Neural cell (in vitro differentiated cells): ENCODE measurements around the gene CHPF2. TPM values are rescaled to one million over a fixed set of nuclear protein-coding genes. Genes with fewer than 3 reads are reported as not detected.
A peak's percentile ranks its signal among the peaks of the same experiment; 100 is the strongest.

Source experiments
- H2AFZ ChIP-seq: fragments of 200-600, 300-800 bp; sonication (generic), shearing (Covaris generic); 2 replicates; pipeline ENCODE4 v1.6.0; 2014; ENCODE audit warnings: low read depth, mild to moderate bottlenecking, antibody characterized with exemption, low read length, moderate library complexity
- H3F3A ChIP-seq: fragments of 200-600 bp; shearing (Covaris generic); 2 replicates; pipeline ENCODE4 v1.6.1; 2016; ENCODE audit warnings: mild to moderate bottlenecking, moderate library complexity, mixed read lengths, antibody characterized with exemption, low read length; ENCODE audit not compliant: insufficient read depth, poor library complexity, severe bottlenecking
- H3K27ac ChIP-seq: fragments of 200-600, 300-800 bp; sonication (generic), shearing (Covaris generic); 2 replicates; pipeline ENCODE4 v1.5.1; 2014; ENCODE audit warnings: mild to moderate bottlenecking, low read length, moderate library complexity
- H3K27me3 ChIP-seq: fragments of 300-800, 200-600 bp; sonication (generic), shearing (Covaris generic); 2 replicates; pipeline ENCODE4 v1.6.0; 2014; ENCODE audit warnings: mild to moderate bottlenecking, low read depth, low read length, moderate library complexity; ENCODE audit not compliant: insufficient read depth
- H3K36me3 ChIP-seq: fragments of 300-800, 200-600 bp; sonication (generic), shearing (Covaris generic); 2 replicates; pipeline ENCODE4 v1.5.1; 2014; ENCODE audit warnings: mild to moderate bottlenecking, antibody characterized with exemption, low read length, moderate library complexity; ENCODE audit not compliant: insufficient read depth
- H3K4me2 ChIP-seq: fragments of 300-800, 200-600 bp; sonication (generic), shearing (Covaris generic); 2 replicates; pipeline ENCODE4 v1.6.0; 2014; ENCODE audit warnings: mild to moderate bottlenecking, low read length
- H3K4me3 ChIP-seq: fragments of 300-800, 200-600 bp; sonication (generic), shearing (Covaris generic); 2 replicates; pipeline ENCODE4 v1.5.1; 2014; ENCODE audit warnings: mild to moderate bottlenecking, low read length, moderate library complexity
- H3K79me2 ChIP-seq: fragments of 200-600 bp; shearing (Covaris generic); replicated peaks from 2 replicates; pipeline ENCODE4 v1.6.0; 2014; ENCODE audit warnings: mild to moderate bottlenecking, low read length, moderate library complexity; ENCODE audit not compliant: insufficient read depth
- H3K9ac ChIP-seq: fragments of 300-800, 200-600 bp; sonication (generic), shearing (Covaris generic); 2 replicates; pipeline ENCODE4 v1.6.1; 2016; ENCODE audit warnings: mild to moderate bottlenecking, low read length, mixed read lengths
- H3K9me2 ChIP-seq: fragments of 200-600 bp; shearing (Covaris generic); 2 replicates; pipeline ENCODE4 v1.6.1; 2016; ENCODE audit warnings: mild to moderate bottlenecking, low read length, mixed read lengths; ENCODE audit not compliant: insufficient read depth
- H3K9me3 ChIP-seq: fragments of 200-600, 300-800 bp; sonication (generic), shearing (Covaris generic); 2 replicates; pipeline ENCODE4 v1.6.1; 2016; ENCODE audit warnings: mild to moderate bottlenecking, mixed run types, low read length, moderate library complexity, mixed read lengths
- H4K20me1 ChIP-seq: fragments of 200-600 bp; shearing (Covaris generic); 2 replicates; pipeline ENCODE4 v1.6.1; 2016; ENCODE audit warnings: mild to moderate bottlenecking, mixed run types; ENCODE audit not compliant: insufficient read depth
- CTCF ChIP-seq: fragments of 450-650 bp; IDR thresholded peaks from 2 replicates; pipeline ENCODE4 v1.5.1; 2014; ENCODE audit warnings: antibody characterized with exemption, mild to moderate bottlenecking, moderate library complexity; ENCODE audit not compliant: poor library complexity, severe bottlenecking
- EP300 ChIP-seq: fragments of 450-650 bp; conservative IDR thresholded peaks from 2 replicates; pipeline ENCODE4 v1.6.1; 2014; ENCODE audit warnings: antibody characterized with exemption, mild to moderate bottlenecking, moderate library complexity; ENCODE audit not compliant: poor library complexity, severe bottlenecking
- EZH2 ChIP-seq: fragments of 200-600, 300-800 bp; shearing (Covaris generic), sonication (generic); IDR thresholded peaks from 2 replicates; pipeline ENCODE4 v1.6.1; 2014; ENCODE audit warnings: antibody characterized with exemption, low read length, borderline replicate concordance, mild to moderate bottlenecking; ENCODE audit not compliant: insufficient read depth, poor library complexity, severe bottlenecking
- MXI1 ChIP-seq: fragments of 450-650 bp; conservative IDR thresholded peaks from 2 replicates; pipeline ENCODE4 v1.6.1; 2014; ENCODE audit warnings: antibody characterized with exemption, mild to moderate bottlenecking; ENCODE audit not compliant: poor library complexity, severe bottlenecking
- POLR2AphosphoS5 ChIP-seq: IDR thresholded peaks from 2 replicates; pipeline ENCODE4 v1.6.1; 2012
- RAD21 ChIP-seq: fragments of 450-650 bp; conservative IDR thresholded peaks from 2 replicates; pipeline ENCODE4 v1.6.1; 2014; ENCODE audit warnings: antibody characterized with exemption, mild to moderate bottlenecking, moderate library complexity
- REST ChIP-seq: IDR thresholded peaks from 2 replicates; pipeline ENCODE4 v1.6.1; 2012; ENCODE audit warnings: borderline replicate concordance
- SMC3 ChIP-seq: fragments of 450-650 bp; conservative IDR thresholded peaks from 2 replicates; pipeline ENCODE4 v1.6.1; 2014; ENCODE audit warnings: antibody characterized with exemption, mild to moderate bottlenecking, moderate library complexity; ENCODE audit not compliant: poor library complexity
- TAF1 ChIP-seq: IDR thresholded peaks from 2 replicates; pipeline ENCODE4 v1.6.1; 2012; ENCODE audit warnings: low read depth
- polyA plus RNA-seq: library from polyadenylated mRNA; depleted of rRNA; stranded (reverse); fragments of >200 nt; gene quantifications from 2 replicates; pipeline ENCODE4 v1.2.3, GENCODE V29; 2014

CHPF2 gene
- polyA plus RNA-seq, 1 donor from 2014 or later, result 22.5 TPM

DNA sequence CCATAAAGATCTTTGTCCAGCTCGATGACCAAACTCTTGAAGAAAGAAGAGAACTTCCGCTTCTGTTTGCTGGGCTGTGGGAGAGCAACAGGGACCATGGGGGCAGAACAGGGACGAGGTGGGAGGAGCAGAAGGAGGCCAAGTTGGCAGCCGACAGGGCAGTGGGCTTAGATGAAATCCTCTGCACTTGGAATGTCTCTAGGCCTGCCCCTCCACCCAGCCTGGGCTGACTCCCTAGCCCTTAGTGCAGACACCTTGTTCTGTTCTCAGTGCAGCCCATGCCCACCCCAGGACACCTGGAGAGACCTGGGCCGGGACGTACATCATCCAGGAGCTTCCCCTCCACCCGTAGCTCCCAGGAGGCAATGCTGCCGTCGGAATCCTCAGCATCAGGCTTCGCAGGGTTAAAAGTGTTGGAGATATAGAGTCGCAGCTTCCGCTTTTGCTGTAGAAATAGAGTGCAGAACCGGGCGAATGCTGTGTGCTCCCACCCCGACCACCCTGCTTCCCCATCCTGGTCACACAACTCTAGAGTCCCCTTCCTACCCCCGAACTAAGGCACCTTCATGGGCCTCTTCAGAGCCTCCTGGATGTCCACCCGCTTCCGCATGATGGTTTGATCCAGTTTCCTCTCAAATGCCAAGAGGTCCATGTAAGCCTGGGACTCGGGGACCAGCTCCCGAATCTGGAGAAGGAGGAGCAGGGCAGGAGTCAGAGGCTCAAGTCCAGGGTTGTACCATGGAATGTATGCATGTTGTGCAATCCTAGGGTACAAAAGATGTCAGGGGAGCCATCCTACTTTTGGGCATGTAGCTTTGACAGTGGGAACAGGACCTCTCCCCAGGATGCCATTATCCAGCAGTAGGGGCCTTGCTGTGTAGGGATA, 10.1 kb downstream of the CHPF2 start:
- TF ChIP-seq POLR2AphosphoS5, result no peak
- no peak for TF ChIP-seq EP300
- TF ChIP-seq TAF1, result no peak
- TF ChIP-seq RAD21, result no peak
- TF ChIP-seq EZH2, result no peak
- no peak for TF ChIP-seq REST
- no peak for TF ChIP-seq SMC3
- TF ChIP-seq CTCF, result no peak
- Histone ChIP-seq H3F3A (no peaks in the 10 kb centered on the region), H3K79me2 (peaks cover 3% of the 10 kb centered on the region), H3K9me3 (no peaks in the 10 kb centered on the region), H3K27me3 (no peaks in the 10 kb centered on the region), H3K27ac (no peak overlapping the region), H3K4me3 (no peak overlapping the region), H2AFZ (no peak overlapping the region), H3K36me3 (no peaks in the 10 kb centered on the region), H3K4me2 (no peak overlapping the region), H4K20me1 (no peaks in the 10 kb centered on the region), H3K9me2 (no peaks in the 10 kb centered on the region), H3K9ac (no peak overlapping the region)

DNA sequence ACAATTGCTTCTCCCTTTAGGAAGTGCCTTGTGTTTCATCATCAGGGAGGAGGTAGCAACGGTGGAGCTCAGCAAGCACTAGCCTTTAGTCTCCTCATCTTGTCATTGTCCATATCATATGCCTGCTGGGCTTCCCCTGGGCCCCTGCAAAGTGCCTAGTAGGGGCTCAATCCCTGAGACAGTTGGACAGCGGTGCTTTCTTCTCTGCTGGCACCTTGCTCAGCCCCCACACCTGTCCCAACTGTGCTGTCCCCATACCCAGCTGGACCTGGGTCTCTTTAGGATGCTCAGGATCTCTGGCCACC, 10.7 kb downstream of the CHPF2 start:
- Histone ChIP-seq H3K27ac (no peak overlapping the region), H2AFZ (no peak overlapping the region), H3K9me2 (no peaks in the 10 kb centered on the region), H3K27me3 (no peaks in the 10 kb centered on the region), H4K20me1 (no peaks in the 10 kb centered on the region), H3K79me2 (peaks cover 3% of the 10 kb centered on the region), H3K4me3 (no peak overlapping the region), H3K9me3 (no peaks in the 10 kb centered on the region), H3K36me3 (no peaks in the 10 kb centered on the region), H3K4me2 (no peak overlapping the region), H3F3A (peaks cover 4% of the 10 kb centered on the region), H3K9ac (peak overlapping the region; percentile 12)
- TF ChIP-seq EP300, result no peak
- TF ChIP-seq MXI1, result no peak
- TF ChIP-seq POLR2AphosphoS5, result no peak
- no peak for TF ChIP-seq TAF1
- no peak for TF ChIP-seq SMC3
- TF ChIP-seq EZH2, result no peak
- no peak for TF ChIP-seq REST
- TF ChIP-seq CTCF, result no peak
- no peak for TF ChIP-seq RAD21
